ENCODE results near the gene PCDHGC5. TPM values are rescaled to one million over a fixed set of nuclear protein-coding genes. Genes with fewer than 3 reads are reported as not detected.
A peak's percentile ranks its signal among the peaks of the same experiment; 100 is the strongest.

Gene PCDHGC5
- total and polyA plus RNA-seq, 2 experiments from 2014 or later: 0.16 to 1.5 TPM

GRCh38 chr5:141484310-141484640 is 4.6 kb upstream of the PCDHGC5 start (continued):
- TF ChIP-seq ZNF331 (CRISPR knock-in tag; IDR thresholded peaks at IDR 0.05; ENCODE audit: low read depth): no peak
- TF ChIP-seq, protein P1, sequence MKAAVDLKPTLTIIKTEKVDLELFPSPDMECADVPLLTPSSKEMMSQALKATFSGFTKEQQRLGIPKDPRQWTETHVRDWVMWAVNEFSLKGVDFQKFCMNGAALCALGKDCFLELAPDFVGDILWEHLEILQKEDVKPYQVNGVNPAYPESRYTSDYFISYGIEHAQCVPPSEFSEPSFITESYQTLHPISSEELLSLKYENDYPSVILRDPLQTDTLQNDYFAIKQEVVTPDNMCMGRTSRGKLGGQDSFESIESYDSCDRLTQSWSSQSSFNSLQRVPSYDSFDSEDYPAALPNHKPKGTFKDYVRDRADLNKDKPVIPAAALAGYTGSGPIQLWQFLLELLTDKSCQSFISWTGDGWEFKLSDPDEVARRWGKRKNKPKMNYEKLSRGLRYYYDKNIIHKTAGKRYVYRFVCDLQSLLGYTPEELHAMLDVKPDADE (IDR thresholded peaks at IDR 0.05): no peak
- no peak for TF ChIP-seq ZNF114 (CRISPR knock-in tag; IDR thresholded peaks at IDR 0.05)
- no peak for TF ChIP-seq STAT1 (IDR thresholded peaks at IDR 0.05; ENCODE audit: unreplicated experiment)
- TF ChIP-seq CREB1 (CRISPR knock-in tag; IDR thresholded peaks at IDR 0.05; ENCODE audit: low read depth): no peak
- no peak for TF ChIP-seq JUNB (IDR thresholded peaks at IDR 0.05; ENCODE audit: unreplicated experiment)
- TF ChIP-seq NANOG (IDR thresholded peaks at IDR 0.05; ENCODE audit: borderline replicate concordance): no peak
- TF ChIP-seq POLR2AphosphoS5 (IDR thresholded peaks at IDR 0.05; ENCODE audit: low read depth): no peak
- TF ChIP-seq EZH2 (IDR thresholded peaks at IDR 0.05; ENCODE audit: low read depth, unreplicated experiment): no peak
- no peak for TF ChIP-seq CTCF (conservative IDR thresholded peaks at IDR 0.05; ENCODE audit: low read depth in 2 of 2)

- DNase-seq (ENCODE audit: low spot score) (peak; percentile 91), ATAC-seq (peak; percentile 92)
- no peak within 1 kb of the TSS; the same call in none of the 2 replicates for H3K27ac Mint-ChIP-seq
- peaks cover 3% of the 10 kb centered on the region; the same call in 1 of the 2 replicates for H4K20me1 ChIP-seq (replicated peaks; ENCODE audit: insufficient read depth)
- H3K36me3 ChIP-seq (ENCODE audit: insufficient read depth): no peaks in the 10 kb centered on the region
- H3K4me1 Mint-ChIP-seq: peaks cover 41% of the 10 kb centered on the region
- peaks cover 31% of the 10 kb centered on the region for H3K4me1 ChIP-seq (ENCODE audit: insufficient read depth)
- H3K79me2 ChIP-seq (replicated peaks; ENCODE audit: insufficient read depth): 0 out of 2 replicates have a peak, but pooled peaks cover 4% of the 10 kb centered on the region
- no peaks in the 10 kb centered on the region for H3K9me2 ChIP-seq (ENCODE audit: insufficient read depth)
- H3K9me3 Mint-ChIP-seq: no peaks in the 10 kb centered on the region
- H3K4me3 ChIP-seq: peak within 1 kb of the TSS; percentile 53
- TF ChIP-seq EZH2phosphoT487 (IDR thresholded peaks at IDR 0.05; ENCODE audit: unreplicated experiment): no peak
- peak; percentile 43; the same call in 1 of the 2 replicates for TF ChIP-seq CREB1 (CRISPR knock-in tag; IDR thresholded peaks at IDR 0.05; ENCODE audit: low read depth)
- peaks cover 13% of the 10 kb centered on the region for H3K36me3 Mint-ChIP-seq (ENCODE audit: low read depth)
- peak within 1 kb of the TSS; percentile 74 for H3K4me2 ChIP-seq
- H3K27me3 ChIP-seq (ENCODE audit: insufficient read depth): peaks cover 31% of the 10 kb centered on the region
- no peaks in the 10 kb centered on the region for H3F3A ChIP-seq (replicated peaks; ENCODE audit: low read depth)
- H2AFZ ChIP-seq: peak within 1 kb of the TSS; percentile 89
- H3K27ac ChIP-seq (ENCODE audit: low read depth): no peak within 1 kb of the TSS
- peaks cover 30% of the 10 kb centered on the region for H3K27me3 Mint-ChIP-seq (ENCODE audit: insufficient read depth, low read depth, poor library complexity)
- H3K4me3 Mint-ChIP-seq: peak within 1 kb of the TSS; percentile 69
Measured at GRCh38 chr5:141484641-141485311, 4.1 kb upstream of the PCDHGC5 start, which contains the start of gene PCDHGC4. TSS of gene PCDHGC4 (plus strand) at chr5:141485030. CDS start at chr5:141485174, 144 bp downstream.
